Middle frontal gyrus (tissue), 1 donor: ENCODE results near the gene CEP192.
"Not testable (repeated sequence)": the region's sequence is repeated elsewhere in the genome, so short reads cannot be mapped to it uniquely, and the experiment has no call there.

Experiments used
- DNase-seq: peaks from one replicate; pipeline ENCODE4 v3.0.0-alpha.2; 2015; ENCODE audit warnings: low spot score; ENCODE audit errors: extremely low spot score

CEP192 gene

DNA sequence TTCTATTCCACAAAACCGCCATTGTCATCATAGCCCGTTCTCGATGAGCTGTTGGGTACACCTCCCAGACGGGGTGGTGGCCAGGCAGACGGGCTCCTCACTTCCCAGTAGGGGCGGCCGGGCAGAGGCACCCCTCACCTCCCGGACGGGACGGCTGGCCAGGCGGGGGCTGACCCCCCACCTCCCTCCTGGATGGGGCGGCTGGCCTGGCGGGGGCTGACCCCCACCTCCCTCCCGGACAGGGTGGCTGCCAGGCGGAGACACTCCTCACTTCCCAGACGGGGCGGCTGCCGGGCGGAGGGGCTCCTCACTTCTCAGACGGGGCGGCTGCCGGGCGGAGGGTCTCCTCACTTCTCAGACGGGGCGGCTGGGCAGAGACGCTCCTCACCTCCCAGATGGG, 106.9 kb downstream of the CEP192 start:
- not testable (repeated sequence) for DNase-seq

DNA sequence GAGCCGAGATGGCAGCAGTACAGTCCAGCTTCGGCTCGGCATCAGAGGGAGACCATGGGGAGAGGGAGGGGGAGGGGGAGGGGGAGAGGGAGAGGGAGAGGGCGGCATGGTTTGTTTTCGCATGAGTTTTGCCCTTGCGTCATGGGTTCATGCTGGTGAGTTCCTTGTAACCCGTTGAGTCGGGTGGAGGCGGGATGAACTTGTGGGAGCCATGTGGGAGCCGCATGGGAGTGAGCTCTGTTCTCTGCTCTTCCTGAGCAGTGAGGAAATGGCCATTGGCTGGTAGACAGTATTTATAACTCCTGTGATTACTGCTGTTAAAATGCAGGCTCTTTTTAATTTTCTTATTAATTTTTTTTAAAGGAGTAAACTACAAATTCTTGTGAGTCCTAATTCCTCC, 108.0 kb downstream of the CEP192 start:
- DNase-seq: no peak

DNA sequence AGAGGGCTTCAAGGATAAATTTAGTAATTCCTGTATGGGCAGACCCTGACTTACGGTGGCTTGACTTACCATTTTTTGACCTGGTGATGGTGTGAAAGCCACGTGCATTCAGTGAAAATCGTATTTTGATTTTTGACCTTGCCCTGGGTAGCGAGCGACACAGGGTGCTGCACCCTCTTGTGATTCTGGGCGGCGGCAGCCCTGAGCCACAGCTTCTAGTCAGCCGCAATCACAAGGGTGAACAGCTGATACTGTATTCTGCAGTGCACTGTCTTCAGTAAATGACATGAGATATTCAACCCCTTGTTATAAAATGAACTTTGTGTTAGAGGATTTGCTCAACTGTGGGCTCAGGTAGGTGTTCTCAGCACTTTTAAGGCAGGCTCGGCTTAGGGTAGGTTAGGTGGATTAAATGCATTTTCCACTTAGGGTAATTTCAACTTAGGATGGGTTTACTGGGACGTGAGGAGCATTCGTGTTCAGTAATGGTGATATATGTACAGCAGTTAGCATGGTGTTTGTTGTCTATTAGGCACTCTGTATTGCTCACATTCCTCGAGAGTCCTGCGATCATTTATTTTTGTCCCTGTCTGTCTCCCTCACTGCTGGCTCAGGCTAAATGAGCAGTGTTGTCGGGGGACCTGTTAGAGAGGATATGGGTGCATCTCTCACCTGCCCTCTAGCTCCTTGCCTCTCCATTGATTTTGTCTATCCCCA, 109.9 kb downstream of the CEP192 start:
- DNase-seq: no peak

DNA sequence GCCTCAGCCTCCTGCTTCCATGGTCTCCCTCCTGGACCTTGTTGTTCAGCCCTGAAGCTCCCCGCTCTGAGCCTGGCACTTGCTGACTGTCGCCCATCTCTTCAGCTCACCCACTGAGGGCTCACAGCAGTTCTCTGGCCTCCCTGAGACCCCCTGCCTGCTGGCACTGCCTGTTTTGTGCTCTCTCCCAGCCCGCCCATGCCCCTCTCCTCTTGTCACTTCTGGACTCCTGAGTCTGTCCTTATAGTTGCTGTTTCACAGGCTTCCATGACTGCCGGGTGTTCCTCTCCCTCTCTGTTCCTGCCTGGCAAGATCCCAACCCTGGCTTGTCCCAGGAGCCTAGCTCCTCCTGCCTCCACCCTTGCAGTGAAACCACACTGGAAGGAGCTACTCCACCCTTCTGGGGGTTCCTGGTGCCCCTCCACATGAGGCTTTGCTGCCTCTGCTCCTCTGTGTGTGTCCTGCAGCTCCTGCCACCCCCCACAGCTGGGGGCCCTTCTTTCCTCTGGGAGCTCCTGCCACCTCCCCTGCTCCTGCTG, 110.6 kb downstream of the CEP192 start:
- no peak for DNase-seq

DNA sequence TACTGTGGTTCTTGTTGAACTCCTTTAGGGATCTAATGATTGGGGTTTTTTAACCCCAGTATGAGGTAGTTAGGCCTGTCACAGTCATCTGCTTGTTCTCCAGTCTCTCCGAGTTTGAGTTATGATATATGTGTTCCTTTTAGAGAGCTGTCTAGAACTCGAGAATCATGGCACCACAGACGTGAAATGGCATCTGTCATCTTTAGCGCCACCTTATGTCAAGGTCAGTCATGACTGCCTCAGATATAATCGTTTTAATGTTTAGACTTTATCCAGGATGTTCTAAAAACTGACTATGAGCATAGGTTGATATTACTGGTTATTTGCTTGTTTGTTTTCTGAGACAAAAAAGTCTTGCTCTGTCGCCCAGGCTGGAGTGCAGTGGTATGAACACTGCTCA, 112.2 kb downstream of the CEP192 start:
- DNase-seq: no peak

DNA sequence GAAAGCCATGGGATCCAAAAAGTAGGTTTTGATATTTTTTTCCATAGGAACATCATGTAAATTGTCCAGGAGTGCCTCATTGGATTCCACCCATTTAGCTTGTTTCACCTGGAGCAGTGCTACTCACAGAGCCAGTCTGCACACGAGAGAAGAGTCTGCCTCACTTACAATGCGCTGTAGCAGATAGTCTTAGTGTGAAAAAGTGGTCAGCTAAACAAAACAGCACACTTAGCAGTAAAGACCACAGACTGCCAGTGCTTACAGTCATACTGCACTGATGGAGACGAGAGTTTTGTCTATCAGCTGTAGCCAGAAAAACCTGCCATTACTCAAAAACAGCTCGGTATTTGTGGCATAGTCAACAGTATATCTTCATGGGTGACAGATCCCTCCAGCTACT, 113.9 kb downstream of the CEP192 start:
- no peak for DNase-seq

DNA sequence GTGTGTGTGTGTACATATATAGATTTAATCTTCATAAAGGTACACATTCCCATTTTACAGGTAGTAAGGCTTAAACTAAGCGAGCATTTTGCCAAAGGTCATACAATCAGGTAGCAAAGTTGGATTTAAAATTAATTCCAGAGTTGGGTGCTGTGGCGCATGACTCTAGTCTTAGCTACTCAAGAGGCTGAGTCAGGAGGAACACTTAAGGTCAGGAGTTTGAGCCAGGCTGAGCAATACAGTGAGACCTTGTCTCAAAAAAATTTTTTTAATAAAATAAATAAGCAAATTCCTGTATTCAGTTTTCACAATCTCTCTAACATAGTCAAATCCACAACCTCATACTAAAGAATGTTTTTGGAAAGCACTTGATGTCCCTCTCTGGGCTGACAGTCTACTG, 115.9 kb downstream of the CEP192 start:
- no peak for DNase-seq

DNA sequence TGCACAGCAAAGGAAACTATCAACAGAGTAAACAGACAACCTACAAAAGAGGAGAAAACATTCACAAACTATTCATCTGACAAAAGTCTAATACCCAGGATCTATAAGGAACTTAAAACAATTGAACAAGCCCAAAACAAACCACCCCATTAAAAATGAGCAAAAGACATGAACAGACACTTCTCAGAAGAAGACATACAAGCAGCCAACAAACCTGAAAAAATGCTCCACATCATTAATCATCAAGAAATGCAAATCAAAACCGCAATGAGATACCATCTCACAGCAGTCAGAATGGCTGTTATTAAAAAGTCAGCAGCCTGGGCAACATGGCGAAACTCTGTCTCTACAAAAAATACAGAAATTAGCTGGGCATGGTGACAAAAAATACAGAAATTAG, 117.2 kb downstream of the CEP192 start:
- DNase-seq: no peak

DNA sequence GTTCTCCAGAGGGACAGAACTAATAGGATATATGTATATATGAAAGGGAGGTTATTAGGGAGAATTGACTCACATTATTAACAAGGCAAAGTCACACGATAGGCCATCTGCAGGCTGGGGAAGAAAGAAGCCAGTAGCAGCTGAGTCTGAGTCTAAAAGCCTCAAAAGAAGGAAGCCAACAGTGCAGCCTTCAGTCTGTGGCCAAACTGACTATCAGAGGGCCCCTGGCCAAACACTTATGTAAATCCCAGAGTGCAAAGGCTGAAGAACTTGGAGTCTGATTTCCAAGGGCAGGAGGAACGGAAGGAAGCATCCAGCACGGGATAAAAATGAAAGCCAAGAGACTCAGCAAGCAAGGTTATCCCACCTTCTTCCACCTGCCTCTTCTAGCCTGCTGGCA, 119.4 kb downstream of the CEP192 start:
- DNase-seq: no peak

DNA sequence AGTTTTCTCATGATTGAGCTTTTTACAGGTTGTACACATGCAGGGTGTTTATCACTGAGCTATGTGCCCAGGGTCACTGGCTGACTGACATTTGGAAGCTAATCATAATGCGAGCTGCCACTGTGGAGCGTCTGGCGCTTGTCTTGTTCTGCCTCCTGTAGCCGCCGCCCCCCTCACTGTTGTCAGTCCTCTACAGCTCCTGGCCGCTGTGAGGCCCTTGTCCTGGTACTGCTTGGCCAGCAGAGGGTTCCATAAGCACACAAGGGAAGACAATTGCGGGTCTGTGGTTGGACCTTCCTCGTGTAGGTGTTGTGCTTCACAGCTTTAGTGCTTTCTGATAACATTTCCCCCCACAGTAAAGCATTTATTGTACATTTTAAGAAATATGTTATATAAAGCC, 121.8 kb downstream of the CEP192 start:
- DNase-seq: peak; percentile 17

DNA sequence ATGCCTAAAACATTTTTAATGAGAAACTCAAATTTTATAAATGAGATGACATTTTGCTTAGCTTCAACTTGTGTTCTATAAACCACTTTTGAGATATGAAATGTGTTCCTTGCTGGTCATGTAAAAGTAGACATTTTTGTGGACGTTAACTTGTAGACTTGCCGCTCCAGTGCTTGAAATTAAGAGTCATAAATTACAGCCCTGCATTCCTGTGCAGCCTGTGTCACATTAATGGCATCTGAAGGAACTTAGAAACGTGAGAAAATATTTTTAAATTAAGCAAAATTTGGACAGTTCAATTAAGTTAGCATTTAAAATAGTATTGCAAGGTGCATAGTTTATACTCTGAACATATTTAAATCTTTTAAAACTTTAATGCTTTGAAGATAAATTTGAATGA, 129.1 kb downstream of the CEP192 start:
- no peak for DNase-seq

DNA sequence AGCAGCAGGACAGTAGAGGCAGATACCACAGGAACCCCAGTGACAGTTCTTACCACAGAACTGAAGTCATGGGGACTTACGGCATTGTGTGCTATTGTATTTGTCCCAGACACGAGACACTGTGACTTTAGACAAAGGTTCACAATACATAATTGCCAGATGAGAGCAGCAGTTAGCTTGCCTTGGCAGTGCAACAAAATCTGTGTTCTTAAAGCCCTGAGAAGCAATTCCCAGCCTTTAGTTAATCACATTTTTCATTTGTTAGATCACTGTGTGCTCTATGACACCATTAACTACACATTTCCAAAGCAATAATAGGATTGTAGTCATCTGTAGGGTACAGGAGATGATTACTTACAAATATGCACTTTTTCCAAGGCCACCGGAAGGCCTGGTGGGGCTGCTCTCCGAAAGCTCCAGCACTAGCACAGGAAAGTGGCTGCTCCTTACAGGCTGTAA, 129.8 kb downstream of the CEP192 start:
- no peak for DNase-seq

DNA sequence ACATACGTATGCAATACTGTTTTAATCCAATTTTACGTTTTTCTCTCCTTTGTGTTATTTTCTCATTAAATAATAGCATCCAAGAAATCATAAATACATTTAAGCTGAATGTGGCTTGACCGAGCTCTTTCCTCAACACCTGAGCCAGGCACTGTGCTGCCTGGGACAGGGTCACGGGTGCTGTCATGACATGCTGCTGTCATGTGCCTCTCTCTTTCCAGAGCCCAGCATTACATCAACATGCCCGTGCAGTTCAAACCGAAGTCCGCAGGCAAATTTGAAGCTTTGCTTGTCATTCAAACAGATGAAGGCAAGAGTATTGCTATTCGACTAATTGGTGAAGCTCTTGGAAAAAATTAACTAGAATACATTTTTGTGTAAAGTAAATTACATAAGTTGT, 133.2 kb downstream of the CEP192 start:
- DNase-seq: no peak

DNA sequence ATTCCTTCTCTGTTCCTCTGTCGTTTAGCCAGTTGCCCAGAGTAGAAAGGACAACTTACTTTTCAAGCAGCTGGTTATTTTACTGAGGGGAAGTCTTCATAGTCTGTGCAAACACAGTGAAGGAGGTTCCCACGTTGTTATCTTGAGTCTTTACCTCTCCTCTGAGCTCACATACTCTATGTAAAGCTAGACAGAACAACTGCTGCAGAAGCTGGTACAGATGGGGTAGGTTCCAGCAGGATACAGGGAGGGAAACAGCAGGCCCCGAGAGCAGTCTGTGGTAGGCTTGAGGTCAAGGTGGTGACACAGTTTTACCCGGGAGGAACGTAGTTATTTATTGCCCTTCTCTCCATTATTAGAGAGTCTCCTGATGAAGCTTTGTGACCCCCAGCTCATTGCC, 134.0 kb downstream of the CEP192 start:
- DNase-seq: no peak

DNA sequence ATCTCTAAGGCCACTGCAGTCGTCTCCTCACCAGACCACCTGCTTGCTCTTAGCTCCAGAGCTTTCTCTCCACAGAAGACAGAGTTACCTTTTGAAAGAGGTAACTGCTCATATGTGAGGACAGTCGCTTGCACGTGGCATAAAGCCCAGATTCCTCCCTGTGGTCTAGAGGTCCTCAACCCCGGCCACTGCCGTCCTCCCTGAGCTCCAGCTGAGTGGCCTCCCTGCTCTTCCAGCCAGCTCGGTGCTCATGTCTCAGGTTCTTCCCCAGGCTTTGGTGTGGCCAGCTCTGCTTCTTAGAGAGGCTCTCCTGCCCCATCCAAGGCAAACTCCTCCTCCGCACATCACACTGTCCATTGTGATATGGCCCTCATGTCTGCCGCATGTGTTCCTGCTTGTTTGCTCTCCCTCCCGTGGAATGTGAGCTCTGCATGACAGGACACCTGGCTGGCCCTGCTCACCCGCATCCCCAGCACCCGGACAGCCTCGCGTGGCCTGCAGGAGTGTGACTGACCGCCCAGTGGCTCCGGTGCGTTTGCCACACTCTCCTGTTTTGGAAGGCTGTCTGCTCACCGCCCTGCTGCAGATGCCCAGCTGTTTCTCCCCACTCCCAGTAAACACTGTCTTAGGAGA, 135.9 kb downstream of the CEP192 start:
- no peak for DNase-seq

DNA sequence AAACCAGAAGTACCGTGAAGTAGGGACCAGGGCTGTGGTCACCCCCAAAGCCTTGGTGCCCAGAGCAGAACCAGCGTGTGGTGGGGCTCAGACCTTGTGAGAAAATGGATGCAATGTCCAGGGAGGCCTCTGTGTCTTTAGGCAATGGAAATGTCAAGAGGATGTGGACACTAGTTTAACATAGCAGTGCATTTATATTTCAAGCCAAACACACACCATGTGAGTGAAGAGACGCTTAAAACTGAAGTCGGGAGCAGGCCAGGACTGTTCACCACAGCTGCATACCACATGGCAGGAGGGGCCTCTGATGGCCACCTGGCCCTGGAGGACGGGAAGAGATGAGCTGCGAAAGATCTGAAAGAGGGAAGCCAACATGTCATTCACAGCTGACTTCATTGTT, 140.1 kb downstream of the CEP192 start:
- no peak for DNase-seq

DNA sequence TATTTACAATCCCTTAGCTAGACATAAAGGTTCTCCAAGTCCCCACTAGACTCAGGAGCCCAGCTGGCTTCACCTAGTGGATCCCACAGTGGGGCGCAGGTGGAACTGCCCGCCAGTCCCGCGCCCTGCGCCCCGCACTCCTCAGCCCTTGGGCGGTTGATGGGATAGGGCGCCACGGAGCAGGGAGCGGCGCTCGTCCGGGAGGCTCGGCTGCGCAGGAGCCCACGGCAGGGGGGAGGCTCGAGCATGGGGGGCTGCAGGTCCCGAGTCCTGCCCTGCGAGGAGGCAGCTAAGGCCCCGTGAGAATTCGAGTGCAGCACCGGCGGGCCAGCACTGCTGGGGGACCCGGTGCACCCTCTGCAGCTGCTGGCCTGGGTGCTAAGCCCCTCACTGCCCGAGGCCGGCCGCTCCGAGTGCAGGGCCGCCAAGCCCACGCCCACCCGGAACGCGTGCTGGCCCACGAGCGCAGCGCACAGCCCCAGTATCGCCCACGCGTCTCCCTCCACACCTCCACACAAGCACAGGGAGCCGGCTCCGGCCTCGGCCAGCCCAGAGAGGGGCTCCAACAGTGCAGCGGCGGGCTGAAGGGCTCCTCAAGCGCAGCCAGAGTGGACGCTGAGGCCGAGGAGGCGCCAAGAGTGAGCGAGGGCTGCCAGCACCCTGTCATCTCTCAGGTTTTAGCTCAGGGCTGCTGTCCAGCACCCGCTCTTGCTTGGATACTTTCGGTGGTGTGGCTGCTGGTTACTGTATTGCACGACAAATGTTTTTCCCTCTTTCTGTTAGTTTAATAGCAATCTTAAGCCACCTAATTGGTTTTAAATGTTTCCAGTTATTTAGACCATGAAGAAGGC, 143.6 kb downstream of the CEP192 start:
- DNase-seq: no peak

DNA sequence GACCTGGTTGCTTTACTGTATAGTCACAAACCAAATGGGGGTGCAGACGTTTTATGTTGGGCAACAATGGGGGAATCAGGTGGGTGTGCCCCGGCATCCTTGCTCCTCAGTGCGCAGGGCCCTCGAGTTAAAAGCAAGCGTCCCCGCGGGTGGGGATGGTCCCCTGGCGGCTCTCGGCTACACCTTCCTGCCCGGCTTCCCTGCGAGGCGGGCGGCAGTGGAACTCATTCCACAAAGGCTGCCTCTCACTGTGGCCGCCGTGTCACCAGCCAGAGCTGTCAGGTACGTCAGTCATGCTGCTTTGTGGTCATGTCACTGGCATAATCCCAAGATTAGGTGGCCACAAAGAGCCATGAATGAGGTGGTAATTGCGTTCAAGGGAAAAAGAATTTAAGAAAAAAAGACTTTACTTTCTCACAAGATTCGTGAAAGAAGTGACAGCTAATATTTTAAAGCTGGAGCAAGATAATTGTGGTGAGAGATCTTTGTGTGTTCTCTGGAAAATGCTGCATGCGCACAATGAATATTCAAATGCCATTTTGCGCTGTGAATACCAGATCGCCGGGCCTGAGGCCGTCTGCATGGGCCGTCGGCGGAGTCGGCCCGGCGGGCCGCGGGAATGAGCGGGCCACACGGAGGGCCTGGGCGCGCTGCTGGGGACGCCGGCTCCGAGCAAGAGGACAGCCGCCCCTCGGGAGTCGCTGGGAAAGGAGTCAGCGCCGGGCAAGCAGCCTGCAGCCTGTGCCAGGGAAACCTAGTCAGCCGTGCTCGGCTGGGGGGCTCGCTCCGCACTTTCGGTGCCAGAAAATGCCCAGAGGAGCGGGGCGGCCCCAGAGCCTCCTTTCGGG, 145.1 kb downstream of the CEP192 start:
- DNase-seq: no peak

DNA sequence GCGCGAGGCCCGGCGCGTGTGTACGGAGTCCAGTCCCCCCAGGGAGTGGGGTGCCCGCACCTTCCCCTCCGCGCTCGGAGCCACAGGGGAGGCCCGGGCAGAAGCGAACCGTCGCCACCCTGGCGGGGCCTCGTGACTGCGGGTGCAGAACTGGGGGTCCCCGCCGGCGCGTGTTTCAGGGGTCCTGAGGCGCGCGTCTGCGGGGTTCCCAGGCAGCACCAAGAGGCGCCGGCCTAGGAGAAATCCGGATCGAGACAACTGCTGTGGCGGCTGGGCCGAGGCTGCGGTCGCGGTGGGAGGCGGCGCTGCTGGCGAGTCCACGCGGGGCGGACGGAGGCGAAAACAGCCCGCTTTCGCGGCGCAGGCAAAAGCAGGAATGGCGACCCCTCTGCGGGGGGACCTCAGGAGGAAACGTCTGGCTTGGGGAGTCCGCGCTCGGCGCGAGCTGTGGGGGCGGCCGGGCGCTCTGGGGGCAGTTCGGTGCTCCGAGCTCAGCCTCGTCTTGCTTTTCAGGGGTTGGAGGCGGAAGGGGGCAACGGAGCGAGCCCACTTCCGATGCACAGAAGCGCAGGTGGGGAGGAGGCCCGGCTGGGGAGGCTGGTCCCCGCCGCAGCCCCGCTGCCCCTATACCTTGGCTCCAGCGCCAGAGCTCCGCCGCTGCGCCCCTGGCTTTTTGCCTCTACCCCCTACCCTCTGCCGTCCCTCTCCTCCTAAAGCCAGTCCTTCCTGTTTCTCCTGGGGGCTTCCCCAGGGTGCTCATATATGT, 145.9 kb downstream of the CEP192 start:
- DNase-seq: no peak

DNA sequence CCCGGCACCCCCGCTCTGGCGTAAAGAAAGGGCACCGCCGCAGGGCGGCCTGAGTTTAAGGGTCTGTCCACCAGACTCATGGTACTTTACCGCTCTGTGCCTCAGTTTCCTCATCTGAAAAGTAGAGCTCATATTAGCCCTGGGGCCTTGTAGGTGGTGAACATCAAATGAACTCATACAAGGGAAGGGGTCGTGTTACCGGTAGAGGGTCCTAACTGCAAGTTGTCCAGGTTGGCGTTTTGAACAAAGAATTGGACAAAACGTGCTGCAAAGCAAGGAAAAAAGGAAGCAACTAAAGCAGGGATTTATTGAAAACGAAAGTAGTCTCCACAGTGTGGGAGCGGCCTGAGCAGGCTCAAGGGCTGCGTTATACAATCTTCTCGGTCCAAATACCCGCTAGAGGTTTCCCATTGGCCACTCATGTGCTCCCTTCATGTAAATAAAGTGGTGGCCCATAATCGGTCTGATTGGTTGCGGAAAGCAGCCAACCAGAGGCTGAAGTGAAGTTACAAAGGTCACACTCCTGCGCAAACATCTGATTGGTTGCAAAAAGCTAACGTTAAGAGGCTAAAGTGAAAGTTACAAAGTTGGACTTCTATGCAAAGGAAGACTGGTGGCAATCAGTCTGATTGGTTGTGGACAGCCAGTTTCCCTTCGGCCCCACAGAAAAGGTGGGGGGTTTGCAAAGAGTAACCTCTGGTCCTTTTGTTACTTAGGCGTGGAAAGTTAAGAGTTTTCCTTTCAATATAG, 146.7 kb downstream of the CEP192 start:
- no peak for DNase-seq
